CD14-positive monocyte (primary cell): ENCODE data around the gene GRK5. TPM values are rescaled to one million over a fixed set of nuclear protein-coding genes. Genes with fewer than 3 reads are reported as not detected.

ENCODE experiments used
- DNase-seq, 3 donors: peaks; one replicate each; pipeline ENCODE4 v3.0.0-alpha.2; 2011 to 2022
- H2AFZ ChIP-seq: 2 replicates; pipeline ENCODE4 v1.6.0; 2012; ENCODE audit warnings: mild to moderate bottlenecking, low read depth, low read length, inconsistent platforms; ENCODE audit not compliant: insufficient read depth, poor library complexity, severe bottlenecking
- H3K27ac ChIP-seq, 2 donors: 1 replicate in 1 of 2; 2 replicates in 1 of 2; pipeline ENCODE4 v1.5.1; 2012 to 2013; ENCODE audit warnings: low read length in 2 of 2, control low read depth in 1 of 2, inconsistent platforms in 1 of 2, low read depth in 1 of 2, mild to moderate bottlenecking in 1 of 2
- H3K27me3 ChIP-seq, 2 donors: one replicate each; pipeline versions ENCODE4 v1.6.0 to v1.6.1; 2011 to 2013; ENCODE audit warnings: low read length in 2 of 2; ENCODE audit not compliant: control insufficient read depth in 2 of 2, insufficient read depth in 2 of 2
- H3K36me3 ChIP-seq, 2 donors: replicated peaks in 1 of 2; 1 replicate in 1 of 2; 2 replicates in 1 of 2; pipeline versions ENCODE4 v1.5.1 to v1.6.1; 2012 to 2013; ENCODE audit warnings: low read length in 2 of 2, control low read depth in 1 of 2, inconsistent platforms in 1 of 2, mild to moderate bottlenecking in 1 of 2; ENCODE audit not compliant: insufficient read depth in 2 of 2, control insufficient read depth in 1 of 2
- H3K4me1 ChIP-seq, 2 donors: 1 replicate in 1 of 2; 2 replicates in 1 of 2; pipeline versions ENCODE4 v1.5.1 to v1.6.1; 2012 to 2013; ENCODE audit warnings: low read length in 2 of 2, control low read depth in 1 of 2, inconsistent platforms in 1 of 2, mild to moderate bottlenecking in 1 of 2, moderate library complexity in 1 of 2; ENCODE audit not compliant: insufficient read depth in 2 of 2, control insufficient read depth in 1 of 2
- H3K4me2 ChIP-seq: replicated peaks from 2 replicates; pipeline ENCODE3; 2012; ENCODE audit warnings: low read length, moderate library complexity, mild to moderate bottlenecking; ENCODE audit not compliant: poor library complexity, severe bottlenecking; ENCODE audit errors: extremely low read depth
- H3K4me3 ChIP-seq, 3 experiments: fragments of 200-600 bp in 1 of 3; sonication (generic) in 1 of 3; replicated peaks in 1 of 3; 1 replicate in 2 of 3; 2 replicates in 1 of 3; pipeline ENCODE4 v1.5.1; 2011 to 2013; ENCODE audit warnings: low read length in 3 of 3, mild to moderate bottlenecking in 3 of 3, control low read depth in 2 of 3, low read depth in 2 of 3, inconsistent platforms in 1 of 3, moderate library complexity in 1 of 3
- H3K79me2 ChIP-seq: 2 replicates; pipeline ENCODE4 v1.6.0; 2012; ENCODE audit warnings: mild to moderate bottlenecking, control low read depth, inconsistent platforms, low read length, moderate library complexity; ENCODE audit not compliant: insufficient read depth
- H3K9ac ChIP-seq: 2 replicates; pipeline ENCODE4 v1.6.0; 2017; ENCODE audit warnings: low read length, mild to moderate bottlenecking; ENCODE audit not compliant: insufficient read depth, poor library complexity, severe bottlenecking
- H3K9me3 ChIP-seq, 2 donors: replicated peaks in 1 of 2; 1 replicate in 1 of 2; 2 replicates in 1 of 2; pipeline versions ENCODE4 v1.5.1 to v1.6.1; 2012 to 2013; ENCODE audit warnings: low read length in 2 of 2, control low read depth in 1 of 2; ENCODE audit not compliant: control insufficient read depth in 1 of 2, insufficient read depth in 1 of 2
- H4K20me1 ChIP-seq: 2 replicates; pipeline ENCODE4 v1.6.0; 2012; ENCODE audit warnings: mild to moderate bottlenecking, low read length, control low read depth, moderate library complexity; ENCODE audit not compliant: insufficient read depth
- H3K27ac Mint-ChIP-seq, 7 donors: one replicate each; pipeline ENCODE4 v1.8.0; 2020; ENCODE audit warnings: mild to moderate bottlenecking in 7 of 7, mixed read lengths in 7 of 7, moderate library complexity in 6 of 7, inconsistent platforms in 2 of 7
- H3K27me3 Mint-ChIP-seq, 3 donors: one replicate each; pipeline ENCODE4 v1.8.0; 2021 to 2022; ENCODE audit warnings: low read depth in 3 of 3, mild to moderate bottlenecking in 3 of 3, mixed read lengths in 3 of 3, moderate library complexity in 3 of 3, inconsistent platforms in 1 of 3
- H3K36me3 Mint-ChIP-seq, 2 donors: one replicate each; pipeline ENCODE4 v1.8.0; 2020; ENCODE audit warnings: mixed read lengths in 2 of 2, inconsistent platforms in 1 of 2, mild to moderate bottlenecking in 1 of 2
- H3K4me1 Mint-ChIP-seq: one replicate; pipeline ENCODE4 v1.8.0; 2020; ENCODE audit warnings: mild to moderate bottlenecking, mixed read lengths
- H3K4me3 Mint-ChIP-seq, 2 donors: one replicate each; pipeline ENCODE4 v1.8.0; 2020; ENCODE audit warnings: mild to moderate bottlenecking in 2 of 2, mixed read lengths in 2 of 2, moderate library complexity in 1 of 2
- H3K9me3 Mint-ChIP-seq, 7 donors: one replicate each; pipeline ENCODE4 v1.8.0; 2020 to 2022; ENCODE audit warnings: mixed read lengths in 7 of 7, mild to moderate bottlenecking in 6 of 7, moderate library complexity in 6 of 7, inconsistent platforms in 2 of 7
- WGBS: methylation state at CpG from one replicate; pipeline ENCODE4 v1.1.5; 2013; ENCODE audit warnings: missing lambda C conversion rate; ENCODE audit not compliant: insufficient coverage; 5-methylcytosine and 5-hydroxymethylcytosine counted together
- intact Hi-C, 2 donors: fragments of 100-400 bp; cut with micrococcal nuclease; formaldehyde crosslinking; loops; one replicate each; pipeline versions ENCODE4 v1.15.0 to v1.15.1; 2023
- polyA plus RNA-seq, 3 donors: library from polyadenylated mRNA; depleted of rRNA in 1 of 3; unstranded in 2 of 3; stranded (reverse) in 1 of 3; fragments of 300-500 nt in 2 of 3; fragments of >200 nt in 1 of 3; fragmentation: Illumina TruSeq in 2 of 3; gene quantifications; 1 replicate in 2 of 3; 2 replicates in 1 of 3; pipeline ENCODE4 v1.2.3, GENCODE V29; 2012 to 2021
- TF ChIP-seq, protein P1 (sequence below): fragments of 200-600 bp; IDR thresholded peaks from one replicate; pipeline ENCODE4 v1.8.0; 2022; ENCODE audit warnings: antibody characterized with exemption, mild to moderate bottlenecking

GRK5 gene
- polyA plus RNA-seq, 3 donors = 1.2 to 6.5 (median 2.8) TPM

DNA sequence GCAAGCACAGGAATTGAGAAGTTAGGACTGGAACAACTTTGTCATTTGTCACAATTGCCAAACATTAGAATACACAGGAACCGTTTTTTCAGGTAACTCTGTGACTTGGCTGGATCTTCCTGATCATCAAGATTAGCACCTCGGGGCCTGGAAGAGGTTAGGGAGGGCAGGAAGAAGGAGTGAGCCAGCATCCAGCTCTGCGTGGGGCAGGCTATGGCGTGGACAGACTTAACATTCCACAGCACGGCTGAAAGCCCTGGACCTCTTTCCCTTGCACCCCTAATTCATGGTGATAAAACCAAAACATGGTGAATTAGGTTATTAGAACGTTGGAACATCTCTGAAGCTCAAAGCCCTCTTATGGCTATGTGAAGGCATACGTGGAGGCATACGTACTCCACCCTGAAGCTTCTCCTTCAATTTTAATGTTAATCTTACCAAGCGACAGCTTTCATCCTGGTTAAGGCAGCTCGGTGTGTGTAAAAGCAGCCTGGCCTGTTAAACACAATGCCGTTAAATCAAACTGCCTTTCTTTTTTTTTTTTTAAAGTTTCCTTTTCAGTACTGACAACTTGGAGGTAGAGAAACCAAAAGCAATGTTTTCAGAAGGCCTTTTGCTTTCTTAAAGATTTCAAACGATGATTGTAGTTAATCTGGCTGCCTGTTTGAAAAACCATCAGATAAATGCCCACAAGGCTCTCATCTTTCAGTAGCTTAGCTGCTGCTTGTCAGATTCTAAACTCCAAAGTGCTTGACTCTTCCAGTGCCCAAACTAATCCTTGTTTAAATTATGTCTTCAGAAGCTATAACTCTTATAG lies 4.5 kb downstream of the GRK5 start:
- H3K4me1 Mint-ChIP-seq = peaks cover 60% of the 10 kb centered on the region

DNA sequence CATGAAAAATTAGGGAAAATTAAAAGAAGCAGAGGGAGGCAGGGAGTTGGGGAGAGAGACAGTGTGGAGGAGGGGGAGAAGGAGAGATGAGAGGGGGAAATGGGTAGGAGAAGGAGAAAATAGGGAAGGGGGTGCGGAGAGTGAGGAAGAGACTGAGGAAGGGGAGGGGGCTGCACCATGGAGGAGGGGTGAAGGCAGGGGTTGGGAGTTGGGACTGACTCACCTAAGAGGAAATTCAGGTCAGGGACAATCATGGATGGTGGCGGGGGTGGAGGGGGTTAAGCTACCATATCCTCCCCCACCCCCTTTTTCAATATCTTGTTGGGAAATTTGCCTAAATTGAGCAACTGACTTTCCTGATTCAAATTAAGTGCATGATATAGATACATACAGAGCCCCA lies 8.0 kb downstream of the GRK5 start:
- Histone ChIP-seq H3K4me2 (no peak overlapping the region), H3K9me3 (no peaks in the 10 kb centered on the region), H3K36me3 (peaks cover 0 to 4% of the 10 kb centered on the region in 2 donors), H3K9ac (no peak overlapping the region), H3K27me3 (no peaks in the 10 kb centered on the region), H3K4me3 (no peak overlapping the region), H4K20me1 (peaks cover 4% of the 10 kb centered on the region), H3K4me1 (peaks cover 21 to 34% of the 10 kb centered on the region in 2 donors), H3K79me2 (peaks cover 9% of the 10 kb centered on the region), H3K27ac (no peak overlapping the region), H2AFZ (no peak overlapping the region)
- DNase-seq = no peak
- Mint-ChIP-seq H3K9me3 (peaks cover 0 to 1% (median 0%) of the 10 kb centered on the region in 7 donors), H3K36me3 (peaks cover 6 to 7% of the 10 kb centered on the region in 2 donors), H3K27me3 (peaks cover 0 to 4% (median under 1%) of the 10 kb centered on the region in 3 donors), H3K27ac (no peak overlapping the region), H3K4me1 (peaks cover 45% of the 10 kb centered on the region), H3K4me3 (no peak overlapping the region)
- 40% methylated on average over 1 of the region's 2 CpGs for WGBS
- TF ChIP-seq, protein P1, sequence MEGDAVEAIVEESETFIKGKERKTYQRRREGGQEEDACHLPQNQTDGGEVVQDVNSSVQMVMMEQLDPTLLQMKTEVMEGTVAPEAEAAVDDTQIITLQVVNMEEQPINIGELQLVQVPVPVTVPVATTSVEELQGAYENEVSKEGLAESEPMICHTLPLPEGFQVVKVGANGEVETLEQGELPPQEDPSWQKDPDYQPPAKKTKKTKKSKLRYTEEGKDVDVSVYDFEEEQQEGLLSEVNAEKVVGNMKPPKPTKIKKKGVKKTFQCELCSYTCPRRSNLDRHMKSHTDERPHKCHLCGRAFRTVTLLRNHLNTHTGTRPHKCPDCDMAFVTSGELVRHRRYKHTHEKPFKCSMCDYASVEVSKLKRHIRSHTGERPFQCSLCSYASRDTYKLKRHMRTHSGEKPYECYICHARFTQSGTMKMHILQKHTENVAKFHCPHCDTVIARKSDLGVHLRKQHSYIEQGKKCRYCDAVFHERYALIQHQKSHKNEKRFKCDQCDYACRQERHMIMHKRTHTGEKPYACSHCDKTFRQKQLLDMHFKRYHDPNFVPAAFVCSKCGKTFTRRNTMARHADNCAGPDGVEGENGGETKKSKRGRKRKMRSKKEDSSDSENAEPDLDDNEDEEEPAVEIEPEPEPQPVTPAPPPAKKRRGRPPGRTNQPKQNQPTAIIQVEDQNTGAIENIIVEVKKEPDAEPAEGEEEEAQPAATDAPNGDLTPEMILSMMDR = no peak
- intact Hi-C loops = no loop called here

More for the DNA sequence above, 4.5 kb downstream of the GRK5 start:
- peaks cover 6 to 7% of the 10 kb centered on the region in 2 donors for H3K36me3 Mint-ChIP-seq
- H3K27me3 Mint-ChIP-seq = peaks cover 3 to 16% (median 16%) of the 10 kb centered on the region in 3 donors
- no peak overlapping the region for H3K27ac ChIP-seq
- no peaks in the 10 kb centered on the region for H3K9me3 ChIP-seq
- H3K27ac Mint-ChIP-seq = peak overlapping the region in 3 of 7 donors; percentile 42 to 59 (median 58)
- TF ChIP-seq, protein P1 = no peak
- H3K9ac ChIP-seq = no peak overlapping the region
- peak overlapping the region in 1 of 2 donors; percentile 31 for H3K4me3 Mint-ChIP-seq
- peaks cover 0 to 4% of the 10 kb centered on the region in 2 donors for H3K36me3 ChIP-seq
- WGBS = 19% methylated on average over 7 of the region's 12 CpGs
- DNase-seq = no peak
- peaks cover 45 to 61% of the 10 kb centered on the region in 2 donors for H3K4me1 ChIP-seq
- peaks cover 18% of the 10 kb centered on the region for H3K79me2 ChIP-seq
- peak overlapping the region; percentile 8 for H3K4me2 ChIP-seq
- intact Hi-C loops = no loop called here
- H2AFZ ChIP-seq = peak overlapping the region; percentile 7
- no peaks in the 10 kb centered on the region for H4K20me1 ChIP-seq
- H3K9me3 Mint-ChIP-seq = peaks cover 0 to 1% (median 0%) of the 10 kb centered on the region in 7 donors
- H3K4me3 ChIP-seq = no peak overlapping the region
- H3K27me3 ChIP-seq = no peaks in the 10 kb centered on the region
